Right ventricle myocardium superior (tissue), 1 donor: ENCODE measurements around the gene STK32C. TPM values are rescaled to one million over a fixed set of nuclear protein-coding genes. Genes with fewer than 3 reads are reported as not detected.

ENCODE experiments used
- ATAC-seq: fragments of 200-7000 bp; cut with Tn5 transposase; one replicate; pipeline ENCODE4 v1.9.1; 2020; ENCODE audit warnings: mild to moderate bottlenecking; ENCODE audit not compliant: poor library complexity
- DNase-seq: peaks from one replicate; pipeline ENCODE4 v3.0.0-alpha.2; 2020
- intact Hi-C: fragments of 100-400 bp; cut with DNase I; formaldehyde crosslinking; loops from one replicate; pipeline ENCODE4 v1.11.2; 2022
- total RNA-seq: library from RNA; stranded (reverse); fragmentation: NEBNext Ultra II Directional; extraction: Animal tissue kit (Norgen Biotek cat#: 25700); gene quantifications from one replicate; pipeline ENCODE4 v1.2.1, GENCODE V29; 2021
- donor health status: DM: no; HTN: yes; CAD: no; lungs with severe emphysema.

Gene STK32C
- total RNA-seq, 1 donor from 2014 or later, result 5.9 TPM

DNA sequence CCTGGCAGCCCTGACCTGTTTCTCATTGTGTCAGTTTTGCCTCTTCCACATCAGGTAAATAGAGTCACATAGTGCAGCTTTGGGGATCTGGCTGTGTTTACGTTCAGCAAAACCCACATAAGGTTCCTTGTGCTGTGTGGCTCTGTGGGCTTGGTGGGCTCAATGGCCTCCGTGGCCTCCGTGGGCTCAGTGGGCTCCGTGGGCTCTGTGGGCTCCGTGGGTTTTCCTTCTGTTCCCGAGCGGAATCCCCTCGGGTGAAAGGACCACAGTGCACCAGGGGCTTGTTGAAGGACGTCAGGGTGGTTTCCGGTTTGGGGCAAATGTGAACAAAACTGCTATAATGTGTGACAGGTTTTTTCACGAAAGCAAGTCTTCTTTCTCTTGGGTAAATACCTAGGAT is 133.5 kb downstream of the STK32C start:
- ATAC-seq, result no peak
- no peak for DNase-seq
- intact Hi-C loops, result no loop called here

DNA sequence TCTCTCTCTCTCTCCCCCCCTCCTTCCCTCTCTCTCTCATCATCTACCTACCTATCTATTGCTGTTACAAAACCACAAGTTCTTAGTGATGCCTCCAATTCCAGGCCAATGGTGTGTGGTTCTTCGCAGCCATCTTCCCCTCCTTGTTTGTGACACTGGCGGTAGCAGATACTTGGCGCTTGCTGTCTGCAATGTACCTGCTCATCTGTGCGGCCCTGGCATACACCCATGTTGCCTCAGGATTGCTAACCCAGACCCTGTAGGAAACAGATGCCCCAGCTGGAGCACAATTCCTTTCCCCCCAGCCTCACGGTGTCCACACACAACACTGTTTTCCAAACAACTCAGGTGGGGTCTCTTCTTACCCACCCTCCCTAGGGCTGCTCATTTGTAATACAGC is 134.6 kb downstream of the STK32C start:
- no peak for DNase-seq

DNA sequence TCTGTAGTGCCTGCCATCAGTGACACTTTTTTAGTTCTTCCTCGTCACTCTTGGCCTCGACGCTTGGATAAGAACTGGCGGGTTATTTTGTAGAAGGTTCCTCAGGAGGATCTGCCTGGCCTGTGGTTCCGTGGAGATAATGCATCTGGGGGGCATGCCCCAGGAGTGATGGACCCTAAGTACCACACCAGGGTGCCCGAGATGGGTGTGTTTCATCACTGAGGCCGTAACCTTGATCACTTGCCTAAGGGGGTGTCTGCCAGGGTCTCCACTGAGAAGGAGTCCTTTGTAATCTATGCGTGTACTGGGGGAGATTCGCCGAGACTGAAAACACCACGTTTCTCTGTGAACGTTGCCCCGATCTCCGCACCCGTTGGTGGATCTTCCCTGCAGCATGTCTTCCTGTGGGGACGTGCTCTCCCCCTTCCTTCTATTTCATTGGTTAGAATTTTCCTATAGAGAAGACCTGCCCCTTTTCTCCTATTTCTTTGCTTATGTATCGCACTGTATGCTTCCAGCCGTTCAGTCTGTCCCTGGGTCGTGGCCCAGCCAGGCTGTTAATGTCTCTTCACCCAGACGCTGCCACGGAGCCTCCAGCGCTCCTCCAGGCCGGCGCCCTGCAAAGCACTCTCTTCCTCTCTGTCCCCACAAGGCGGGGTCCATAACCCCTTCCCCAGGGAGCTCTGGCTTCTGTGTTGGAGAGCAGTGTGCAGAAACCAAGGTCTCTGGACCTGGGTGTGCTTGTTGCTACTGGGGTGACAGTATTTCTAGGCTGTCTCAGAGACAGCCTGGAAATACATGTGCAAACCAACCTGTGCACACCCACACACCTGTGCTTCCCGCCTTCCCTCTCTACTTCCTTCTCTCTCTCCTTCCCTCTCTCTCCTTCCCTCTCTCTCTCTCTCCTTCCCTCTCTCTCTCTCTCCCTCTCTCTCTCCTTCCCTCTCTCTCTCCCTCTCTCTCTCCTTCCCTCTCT is 135.4 kb downstream of the STK32C start:
- intact Hi-C loops, result no loop called here
- DNase-seq (no peak), ATAC-seq (no peak)

More for the DNA sequence above, 134.6 kb downstream of the STK32C start:
- no peak for ATAC-seq
- intact Hi-C loops, result no loop called here

DNA sequence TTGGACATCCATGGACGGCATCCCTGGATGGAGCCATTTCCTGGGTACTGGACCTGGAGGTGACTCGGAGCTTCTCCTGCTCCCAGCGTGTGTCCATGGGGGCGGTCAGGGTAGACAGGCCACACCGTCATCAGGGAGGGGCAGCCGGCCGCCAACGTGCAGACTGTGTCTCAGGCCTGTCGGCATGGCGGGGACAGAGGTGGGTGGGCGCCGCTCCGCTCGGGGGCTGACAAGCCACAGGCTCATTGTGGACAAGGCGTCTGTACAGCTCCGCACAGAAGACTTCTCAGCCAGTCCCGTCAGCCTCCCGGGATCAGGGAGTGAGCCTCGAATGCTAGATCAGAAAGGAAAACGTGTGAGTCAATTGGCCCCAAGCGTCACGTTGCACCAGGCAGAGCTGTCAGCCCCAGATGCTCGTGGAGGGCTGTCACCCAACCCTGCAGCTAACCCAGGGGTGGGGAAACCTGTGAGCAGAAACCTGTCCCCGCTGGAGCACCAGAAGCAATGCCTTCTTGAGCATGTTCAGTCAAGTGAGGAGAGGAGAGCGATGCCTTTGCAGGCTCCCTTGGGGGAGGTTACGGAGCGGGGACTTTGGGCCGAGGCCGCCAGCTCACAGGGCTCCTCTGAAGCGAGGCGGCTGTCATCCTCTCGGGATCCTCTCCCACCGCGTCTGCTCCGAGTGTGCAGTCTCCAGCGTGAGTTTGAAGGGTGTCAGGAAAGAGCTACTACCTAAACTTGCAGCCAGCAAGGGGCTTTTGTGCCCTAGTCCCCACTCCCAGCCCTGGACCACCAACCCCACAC is 137.0 kb downstream of the STK32C start:
- DNase-seq (peak; percentile 22), ATAC-seq (no peak)
- intact Hi-C loops, result no loop called here

DNA sequence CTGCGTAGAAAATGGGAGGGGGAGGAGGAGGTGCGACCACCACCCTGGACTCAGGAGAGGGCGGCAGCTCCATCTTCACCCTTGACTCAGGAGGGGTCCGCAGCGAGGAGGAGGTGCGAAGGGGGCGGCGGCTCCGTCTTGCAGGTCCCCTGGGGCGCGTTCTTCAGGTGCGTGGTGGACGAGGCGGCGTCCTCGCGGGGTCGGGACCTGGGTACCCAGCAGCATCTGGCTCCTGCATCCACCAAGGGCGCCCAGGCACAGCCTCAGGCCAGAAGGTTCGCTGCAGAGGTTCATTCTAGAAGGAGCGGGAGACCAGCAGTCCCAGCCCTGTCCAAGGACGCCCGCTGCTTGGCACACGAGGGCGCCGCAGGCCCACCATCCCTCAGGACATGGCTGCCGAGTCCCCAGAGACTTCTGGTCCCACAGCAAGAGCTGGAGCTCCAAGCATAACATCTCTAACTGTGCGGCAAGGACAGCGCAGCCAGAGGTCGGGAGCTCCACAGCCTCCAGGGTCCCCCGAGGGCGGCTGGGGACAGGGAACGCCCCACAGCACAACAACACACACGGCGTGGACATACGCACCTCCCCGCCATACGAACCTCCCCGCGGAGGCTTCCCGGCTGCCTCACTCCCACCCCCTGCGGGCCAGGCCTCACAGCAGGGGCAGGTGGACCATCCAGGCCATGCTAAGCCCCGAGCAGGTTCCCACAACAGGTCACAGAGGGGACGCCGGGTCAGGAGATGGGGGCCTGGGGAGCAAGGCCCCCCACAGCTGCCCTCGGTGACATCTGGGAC is 137.8 kb downstream of the STK32C start:
- peak; percentile 22 for DNase-seq

DNA sequence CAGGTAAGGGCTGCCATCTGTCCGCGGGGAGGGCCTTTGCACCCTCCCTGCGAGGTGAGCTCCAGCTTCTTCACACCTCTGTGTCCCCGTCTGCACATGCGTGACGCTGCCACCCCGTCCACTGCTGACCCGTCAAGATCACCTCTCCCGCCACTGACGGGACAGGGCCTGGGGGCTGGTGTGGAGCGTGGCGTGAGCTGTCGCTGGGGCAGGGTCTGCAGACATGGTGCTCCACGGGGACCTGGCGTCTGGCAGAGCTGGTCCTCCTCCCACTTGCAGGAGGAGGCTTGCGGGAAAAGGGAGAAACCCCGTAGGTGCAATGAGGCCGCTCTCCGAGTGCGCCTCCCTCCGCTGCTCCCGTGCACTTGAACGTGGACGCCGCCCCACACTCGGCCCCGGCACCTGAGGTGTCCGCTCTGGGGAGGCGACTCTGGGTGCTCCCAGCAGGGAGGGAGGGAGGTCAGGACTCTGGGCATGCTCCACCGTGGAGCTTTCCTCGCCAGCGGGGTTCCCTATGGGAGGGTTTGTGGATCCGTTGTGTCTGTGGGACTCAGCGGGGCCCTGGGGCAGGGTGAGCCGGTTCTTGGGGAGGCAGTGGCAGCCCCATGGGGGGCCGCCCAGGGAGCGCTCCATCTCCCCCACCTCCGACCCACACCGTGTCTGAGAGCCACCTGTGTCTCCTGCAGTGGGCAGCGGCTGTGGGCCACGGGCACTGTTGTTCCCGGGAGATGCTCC is 138.6 kb downstream of the STK32C start:
- intact Hi-C loops, result no loop called here
- DNase-seq, result peak; percentile 35

More for the DNA sequence above, 137.8 kb downstream of the STK32C start:
- no peak for ATAC-seq
- intact Hi-C loops, result no loop called here

DNA sequence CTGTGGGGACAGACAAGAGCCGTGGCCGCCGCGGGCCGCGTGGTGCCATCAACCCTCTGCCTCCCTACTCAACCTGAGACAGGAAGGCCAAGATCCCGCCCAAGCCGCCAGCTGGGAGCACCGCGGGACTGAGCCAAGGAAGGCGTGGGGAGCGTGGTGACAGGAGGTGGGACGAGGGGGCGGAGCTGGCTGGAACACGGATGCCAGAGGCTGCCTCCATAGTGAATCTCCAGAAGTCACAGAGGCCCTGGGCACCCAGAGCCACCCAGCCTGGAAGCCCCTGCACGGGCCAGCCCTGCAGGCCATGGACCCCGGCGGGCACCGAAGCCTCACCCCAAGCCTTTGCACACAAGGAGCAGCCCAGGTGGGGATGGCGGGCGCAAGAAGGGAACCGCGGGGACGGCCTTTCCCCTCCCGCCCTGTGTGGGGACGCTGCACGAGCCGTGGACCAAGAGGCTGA is 139.1 kb downstream of the STK32C start:
- intact Hi-C loops, result no loop called here
- DNase-seq (peak; percentile 33), ATAC-seq (no peak)

More for the DNA sequence above, 138.6 kb downstream of the STK32C start:
- ATAC-seq, result no peak

DNA sequence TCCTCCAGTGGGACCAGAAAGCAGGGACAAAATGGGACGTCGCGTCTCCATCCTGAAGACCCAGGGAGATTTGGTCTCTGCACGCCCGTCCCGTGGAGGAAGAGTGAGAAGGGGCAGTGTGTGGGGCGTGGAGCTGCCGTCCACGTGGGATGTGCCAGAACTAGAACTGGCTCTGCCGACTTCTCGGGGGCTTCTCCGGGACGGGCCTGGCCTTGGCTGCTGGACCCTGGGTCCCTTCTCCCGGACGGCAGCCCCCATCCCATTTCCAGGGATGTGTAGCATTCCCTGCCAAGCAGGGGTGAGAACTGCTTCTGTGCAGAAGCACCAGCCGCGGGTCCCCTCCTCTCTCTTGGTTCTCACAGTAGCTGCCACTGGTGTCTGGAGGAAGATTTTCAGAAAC is 139.8 kb downstream of the STK32C start:
- no peak for ATAC-seq
- intact Hi-C loops, result no loop called here
- peak; percentile 26 for DNase-seq

DNA sequence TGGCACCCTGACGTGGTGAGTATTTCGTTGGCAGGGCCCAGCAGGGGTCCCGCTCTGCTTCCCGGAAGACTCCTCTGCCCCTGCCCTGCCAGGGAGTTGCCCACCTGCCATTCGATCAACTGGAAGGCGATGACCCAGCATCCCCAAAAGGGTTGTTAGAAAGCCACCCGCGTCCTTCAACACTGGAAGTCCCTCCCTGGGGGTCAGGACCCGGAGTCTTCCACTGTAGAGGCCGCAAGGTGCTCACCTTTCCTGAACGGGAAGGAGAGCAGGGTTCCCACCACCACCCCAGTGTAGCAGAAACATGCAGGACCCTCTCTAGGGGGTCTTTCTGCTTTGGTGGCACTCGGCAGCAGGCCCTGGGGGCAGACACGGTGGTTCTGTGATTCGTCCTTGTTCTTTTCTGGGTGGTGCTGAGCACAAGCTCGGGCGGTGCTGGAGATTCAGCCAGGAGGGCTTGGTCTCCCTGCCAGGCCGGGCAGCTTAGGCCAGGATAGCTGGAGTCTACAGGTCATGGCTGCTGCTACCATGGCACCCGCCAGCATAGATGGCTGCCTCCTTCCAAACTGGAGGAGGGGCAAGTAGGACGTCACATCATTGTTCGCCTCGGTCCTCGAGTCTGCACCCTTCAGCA is 140.6 kb downstream of the STK32C start:
- no peak for ATAC-seq
- intact Hi-C loops, result no loop called here
- DNase-seq, result peak; percentile 12

DNA sequence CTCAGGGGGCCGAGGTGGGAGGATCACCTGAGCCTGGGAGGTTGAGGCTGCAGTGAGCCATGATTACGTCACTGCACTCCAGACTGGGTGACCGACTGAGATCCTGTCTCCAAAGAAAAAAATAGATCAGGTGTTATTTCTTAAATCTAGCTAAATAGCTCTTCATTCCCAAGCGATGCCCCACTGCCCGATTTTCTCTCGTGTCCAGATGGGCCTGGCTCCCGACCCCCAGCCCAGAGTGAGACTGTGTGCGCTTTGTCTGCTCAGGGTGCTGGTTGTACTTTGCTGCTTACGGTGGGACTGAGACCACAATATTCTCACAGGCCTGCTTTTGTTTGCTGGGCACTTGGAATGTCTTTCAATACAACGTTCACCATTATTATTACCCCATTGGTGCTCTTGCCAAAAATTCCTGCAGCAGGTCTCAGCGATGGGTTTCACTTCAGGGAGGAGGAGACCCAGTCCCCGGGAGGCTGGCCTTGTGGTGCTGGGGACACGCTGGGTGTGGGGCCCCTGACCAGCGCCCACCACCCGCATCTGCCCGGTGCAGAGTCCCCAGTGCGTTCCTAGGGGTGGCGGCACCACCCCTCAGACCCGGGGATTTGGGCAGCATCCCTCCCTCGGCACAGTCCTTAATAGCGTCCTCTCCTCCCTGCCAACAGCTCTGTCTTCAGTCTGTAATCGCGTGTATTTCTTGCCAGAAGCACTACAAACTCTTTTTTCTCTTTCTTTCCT is 141.4 kb downstream of the STK32C start:
- intact Hi-C loops, result no loop called here
- DNase-seq, result peak; percentile 23
- ATAC-seq, result no peak

DNA sequence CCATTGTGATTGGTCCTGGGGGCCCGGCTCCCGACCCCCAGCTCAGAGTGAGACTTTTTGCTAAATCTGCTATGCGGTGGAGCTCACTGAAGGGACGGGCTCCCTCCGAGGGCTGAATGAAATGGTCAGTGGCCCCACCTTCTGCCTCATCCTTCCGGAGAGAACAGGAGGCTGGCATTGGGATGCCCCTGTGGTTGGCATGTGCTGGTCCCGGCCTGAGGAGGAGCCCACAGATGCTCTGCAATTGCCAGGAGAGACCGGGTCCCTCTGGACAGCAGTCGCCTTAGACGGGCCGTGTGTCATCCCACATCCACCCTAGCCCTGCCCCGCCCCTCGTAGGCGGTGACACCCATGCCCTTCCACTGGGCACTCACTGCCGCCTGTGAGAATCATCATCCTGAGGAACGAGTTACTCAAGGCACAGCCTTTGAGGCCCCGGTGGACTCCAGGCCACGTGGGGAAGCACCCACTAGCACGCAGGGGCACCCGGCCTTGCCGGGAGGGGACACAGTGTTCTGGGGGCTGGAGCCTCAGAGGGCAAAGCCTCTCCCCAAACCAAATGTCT is 142.3 kb downstream of the STK32C start:
- intact Hi-C loops, result no loop called here
- ATAC-seq (no peak), DNase-seq (peak; percentile 25)

DNA sequence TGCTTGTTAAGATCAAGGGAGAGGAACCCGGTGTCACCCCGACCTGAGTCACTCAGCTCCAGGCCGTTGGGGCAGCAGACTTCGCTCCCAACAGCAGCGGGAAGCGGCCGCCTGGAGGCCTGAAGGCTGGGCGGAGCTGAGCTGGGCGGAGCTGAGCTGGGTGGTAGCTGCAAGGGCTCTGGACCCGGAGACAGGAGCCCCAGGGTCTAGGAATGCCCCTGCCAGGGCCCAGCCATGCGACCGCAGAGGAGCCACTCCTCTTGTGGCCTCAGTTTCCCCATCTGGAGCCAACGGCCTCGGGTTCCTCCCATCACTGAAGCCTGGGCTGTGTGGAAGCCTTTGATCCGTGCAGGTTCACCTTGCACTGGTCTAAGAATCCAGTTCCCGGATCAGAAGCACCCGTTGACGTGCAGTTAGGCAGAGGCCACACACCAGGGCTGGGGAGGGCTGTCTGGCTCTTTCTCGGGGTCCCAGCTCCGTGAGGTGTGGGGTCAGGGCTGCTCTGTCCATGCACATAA is 142.9 kb downstream of the STK32C start:
- ATAC-seq (no peak), DNase-seq (peak; percentile 34)
- intact Hi-C loops, result no loop called here

DNA sequence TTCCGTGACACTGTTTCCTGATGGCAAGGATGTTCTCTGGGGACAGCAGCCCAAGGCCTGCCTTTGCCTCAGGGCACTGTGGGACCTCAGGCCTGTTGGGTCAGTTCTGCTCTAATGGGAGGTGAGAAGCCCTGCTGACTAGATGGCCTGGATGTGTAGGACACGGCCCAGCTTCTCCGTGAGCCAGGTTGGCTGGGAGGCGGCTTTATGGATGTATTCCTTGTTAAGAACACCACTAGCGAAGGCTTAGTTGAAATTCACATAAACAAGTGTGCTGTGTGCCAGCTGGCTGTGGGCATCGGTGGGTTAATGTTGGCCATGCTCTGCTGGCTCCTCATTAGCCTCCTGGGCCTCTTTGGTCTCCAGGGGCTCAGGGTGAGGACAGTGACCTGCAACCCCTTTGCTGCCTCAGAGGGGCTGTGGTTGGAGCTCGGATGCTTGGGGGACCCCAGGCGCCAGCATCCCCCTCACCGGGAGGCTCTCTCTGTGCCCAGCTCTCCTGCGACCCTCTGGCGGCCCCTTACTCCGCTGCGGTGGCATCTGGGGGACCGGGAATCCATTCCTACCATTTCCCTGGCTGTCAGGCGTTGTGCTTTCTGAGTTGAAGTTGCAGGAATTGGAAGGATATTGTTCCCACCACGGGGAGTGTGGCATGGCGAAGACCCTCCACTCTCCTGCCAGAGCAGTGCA is 143.8 kb downstream of the STK32C start:
- ATAC-seq, result no peak
- DNase-seq, result peak; percentile 28
- intact Hi-C loops, result no loop called here

DNA sequence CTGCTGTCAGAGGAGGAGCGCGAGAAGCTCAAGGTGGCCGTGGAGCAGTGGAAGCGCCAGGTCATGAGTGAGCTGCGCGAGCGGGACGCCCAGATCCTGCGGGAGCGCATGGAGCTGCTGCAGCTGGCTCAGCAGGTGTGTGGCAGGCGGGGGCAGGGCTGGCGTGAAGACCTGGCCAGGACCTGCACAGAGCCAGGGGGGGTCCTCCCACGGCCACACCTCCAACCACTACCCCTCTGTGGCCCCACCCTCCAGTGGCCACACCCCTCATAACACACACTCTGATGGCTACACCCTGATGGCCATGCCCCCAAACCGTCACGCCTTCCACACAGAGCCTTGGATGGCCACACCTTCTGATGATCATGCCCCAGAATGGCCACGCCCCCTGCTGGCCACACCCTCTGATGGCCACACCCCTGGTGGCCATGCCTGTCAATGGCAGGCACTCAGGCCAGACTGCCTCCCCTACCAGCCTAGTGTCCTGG is 144.4 kb downstream of the STK32C start:
- peak; percentile 48 for DNase-seq
- peak; percentile 50 for ATAC-seq
- intact Hi-C loops, result no loop called here

DNA sequence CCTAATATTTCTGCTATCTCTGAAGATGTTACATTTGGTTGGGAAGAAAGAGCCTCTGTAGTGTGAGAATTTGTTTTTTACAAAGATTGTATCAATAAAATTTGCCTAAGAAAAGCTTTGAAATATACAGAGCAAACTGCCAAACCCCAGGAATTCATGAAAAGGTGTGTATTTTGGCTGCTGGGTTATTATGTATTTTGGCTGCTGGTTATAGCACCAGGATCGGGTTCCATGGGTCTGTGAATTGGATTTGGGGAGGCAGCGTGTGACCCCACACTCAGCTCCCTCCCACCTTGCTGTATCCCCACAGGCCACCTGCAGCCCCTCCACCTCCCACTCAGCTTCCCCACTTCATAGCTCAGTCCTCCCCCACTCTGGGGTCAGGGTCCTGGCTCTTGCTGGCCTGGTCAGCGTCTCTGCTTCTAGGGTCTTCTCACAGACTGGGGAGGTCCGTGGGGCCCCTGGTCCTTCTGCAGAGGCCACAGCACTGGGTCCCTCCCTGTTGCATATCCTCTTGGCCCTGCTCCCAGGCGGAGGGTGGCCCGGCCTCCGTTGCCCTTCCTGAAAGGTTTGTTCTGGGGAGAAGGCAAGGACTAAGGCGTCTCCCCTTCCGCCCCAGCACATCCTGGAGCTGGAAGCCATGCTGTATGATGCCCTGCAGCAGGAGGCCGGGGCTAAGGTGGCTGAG is 145.0 kb downstream of the STK32C start:
- intact Hi-C loops, result no loop called here
- DNase-seq, result peak; percentile 61
- peak; percentile 59 for ATAC-seq
